Activated CD8-positive, alpha-beta memory T cell treated with anti-CD3 and anti-CD28 coated beads for 4 hours (primary cell): ENCODE data around the gene CDRT15.
"Not testable (repeated sequence)": the region's sequence is repeated elsewhere in the genome, so short reads cannot be mapped to it uniquely, and the experiment has no call there.

Source experiments
- DNase-seq, 2 donors: peaks; one replicate each; pipeline ENCODE4 v3.0.0-alpha.2; 2020; ENCODE audit warnings: low read depth in 2 of 2

The CDRT15 gene

GRCh38 chr17:14207791-14208190 is 28.9 kb downstream of the CDRT15 start:
- no peak for DNase-seq

- no peak for DNase-seq
These were observed 29.8 kb downstream of the CDRT15 start for GRCh38 chr17:14206891-14207290.

GRCh38 chr17:14205992-14206461 is 30.6 kb downstream of the CDRT15 start:
- DNase-seq: peak; percentile 46 to 61

GRCh38 chr17:14205380-14205779 is 31.3 kb downstream of the CDRT15 start:
- no peak for DNase-seq

GRCh38 chr17:14204546-14204945 is 32.1 kb downstream of the CDRT15 start:
- no peak for DNase-seq

GRCh38 chr17:14204084-14204483 is 32.6 kb downstream of the CDRT15 start:
- no peak for DNase-seq

- no peak for DNase-seq
These were observed 33.3 kb downstream of the CDRT15 start for GRCh38 chr17:14203388-14203787.

- no peak for DNase-seq
These were observed 34.1 kb downstream of the CDRT15 start for GRCh38 chr17:14202388-14203166.

- DNase-seq: no peak
These were observed 34.7 kb downstream of the CDRT15 start for GRCh38 chr17:14201988-14202380.

DNA sequence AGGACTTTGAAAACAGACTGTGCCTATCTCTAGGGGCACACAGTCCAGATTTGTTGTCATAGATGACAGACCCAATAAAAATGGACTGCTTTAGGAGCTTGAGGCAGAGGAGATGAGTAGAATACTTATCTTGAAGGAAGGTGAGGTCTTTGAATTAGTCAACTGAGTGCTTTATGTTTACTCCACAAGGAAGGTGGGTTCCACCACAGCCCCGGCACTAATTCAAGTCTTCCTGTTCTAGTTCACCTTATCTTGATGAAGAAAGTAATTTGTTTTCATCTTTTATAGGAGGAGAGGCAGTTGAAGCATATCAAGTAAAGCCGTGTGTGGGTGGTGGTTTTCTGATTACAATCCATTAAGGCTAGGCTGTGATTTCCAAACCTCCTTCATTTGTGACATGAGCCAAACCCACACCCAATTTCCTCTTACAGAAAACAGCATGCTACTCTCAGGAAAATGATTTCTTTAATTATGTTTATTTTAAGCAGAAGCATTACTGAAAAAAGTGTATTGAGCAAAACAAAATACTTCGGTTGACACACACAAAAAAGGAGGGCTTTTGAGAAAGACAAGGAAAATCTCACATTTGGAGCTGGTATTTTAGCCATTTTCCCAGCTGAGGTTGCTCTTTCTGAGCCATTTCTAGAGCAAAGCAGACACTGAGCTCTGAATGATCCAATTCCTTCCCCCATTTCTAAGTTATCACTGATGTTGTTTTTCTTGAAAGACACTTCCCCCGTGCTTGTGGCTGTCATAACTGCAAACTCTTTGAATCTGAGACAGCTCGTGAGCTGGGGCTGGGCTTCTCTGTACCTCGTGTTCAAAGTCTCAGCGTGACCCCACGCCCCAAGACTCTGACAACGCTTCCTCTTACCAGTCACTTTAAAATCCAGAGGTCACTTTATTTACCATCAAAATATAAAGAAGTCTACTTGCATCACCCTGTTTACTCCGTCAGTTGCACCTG is 35.4 kb downstream of the CDRT15 start:
- peak in 1 of 2 donors; percentile 53 for DNase-seq

DNA sequence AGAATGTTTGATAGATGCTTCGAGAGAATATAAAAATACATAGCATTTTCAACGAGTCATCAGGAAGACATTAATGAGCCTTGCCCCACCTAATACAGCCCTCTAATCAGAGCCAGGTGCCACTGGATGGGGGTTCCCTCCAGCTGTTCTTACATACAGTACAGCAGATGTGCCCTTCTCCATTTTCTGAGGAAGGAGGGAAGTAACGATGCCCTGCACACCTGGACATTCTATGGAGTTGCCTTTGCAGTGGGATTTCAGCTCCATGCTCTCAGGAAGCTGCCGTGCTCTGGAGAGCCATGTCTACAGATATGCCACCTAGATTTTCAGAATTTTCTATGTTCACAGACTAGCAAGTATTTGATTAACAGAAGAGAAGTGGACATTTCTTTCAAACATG is 36.3 kb downstream of the CDRT15 start:
- no peak for DNase-seq

GRCh38 chr17:14199601-14200000 is 37.1 kb downstream of the CDRT15 start:
- DNase-seq: no peak

DNA sequence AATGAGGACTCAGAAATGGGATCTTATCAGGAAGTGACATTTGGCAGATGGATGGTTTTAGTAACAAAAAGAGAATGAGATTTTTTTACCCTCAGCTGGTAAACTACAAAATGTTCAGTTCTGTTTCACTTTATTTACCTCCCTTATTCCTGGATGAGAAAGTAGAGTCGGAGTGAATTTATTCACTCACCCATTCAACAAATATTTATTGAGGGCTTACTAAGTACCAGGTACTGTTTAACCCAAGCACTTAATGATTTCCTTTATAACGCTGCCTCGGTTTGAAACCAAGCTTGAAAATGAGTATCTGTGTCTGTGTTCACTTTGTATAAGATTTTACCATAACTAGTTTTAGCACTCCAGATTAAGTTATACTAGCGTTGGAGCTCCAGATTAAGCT is 38.1 kb downstream of the CDRT15 start:
- DNase-seq: no peak

DNA sequence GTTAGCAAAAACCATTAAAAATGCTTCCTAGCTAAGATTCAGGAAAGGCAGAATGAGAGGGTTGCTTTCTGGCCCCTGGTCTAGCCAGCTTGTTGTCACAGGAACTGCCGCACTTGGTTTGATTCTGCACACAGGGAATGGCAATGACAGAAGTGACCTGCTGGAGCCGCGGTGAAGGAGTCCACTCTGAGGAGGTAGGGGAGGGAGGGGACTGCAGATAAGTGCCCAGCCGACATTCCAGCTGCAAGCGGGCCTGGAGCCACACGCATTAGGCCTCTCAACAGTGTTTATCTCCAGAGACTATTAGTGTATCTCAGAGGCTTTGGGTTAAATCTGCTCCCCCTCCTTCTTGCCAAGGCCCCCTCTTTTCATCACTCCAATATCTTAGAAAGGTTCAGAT is 38.6 kb downstream of the CDRT15 start:
- DNase-seq: no peak

DNA sequence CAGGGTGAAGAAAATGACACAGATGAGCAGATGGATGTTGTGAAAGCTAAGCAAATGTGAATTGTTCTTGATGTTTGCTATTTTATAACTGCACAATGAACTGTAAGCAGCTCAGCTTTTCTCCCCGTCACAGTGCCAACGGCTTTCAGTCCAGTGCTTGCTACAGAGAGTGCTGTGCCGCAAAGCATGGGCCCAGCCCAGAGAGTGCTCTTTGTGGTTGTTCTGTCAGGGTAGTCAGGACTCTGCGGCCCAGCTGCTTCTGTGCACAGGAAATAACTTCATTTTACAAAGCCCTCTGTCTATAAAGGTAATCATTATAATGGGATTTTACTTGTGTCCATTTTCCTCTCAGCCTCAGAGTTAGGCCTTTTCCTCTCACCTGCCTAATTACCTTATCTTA is 39.1 kb downstream of the CDRT15 start:
- DNase-seq: no peak

GRCh38 chr17:14197057-14197456 is 39.6 kb downstream of the CDRT15 start:
- no peak for DNase-seq

DNA sequence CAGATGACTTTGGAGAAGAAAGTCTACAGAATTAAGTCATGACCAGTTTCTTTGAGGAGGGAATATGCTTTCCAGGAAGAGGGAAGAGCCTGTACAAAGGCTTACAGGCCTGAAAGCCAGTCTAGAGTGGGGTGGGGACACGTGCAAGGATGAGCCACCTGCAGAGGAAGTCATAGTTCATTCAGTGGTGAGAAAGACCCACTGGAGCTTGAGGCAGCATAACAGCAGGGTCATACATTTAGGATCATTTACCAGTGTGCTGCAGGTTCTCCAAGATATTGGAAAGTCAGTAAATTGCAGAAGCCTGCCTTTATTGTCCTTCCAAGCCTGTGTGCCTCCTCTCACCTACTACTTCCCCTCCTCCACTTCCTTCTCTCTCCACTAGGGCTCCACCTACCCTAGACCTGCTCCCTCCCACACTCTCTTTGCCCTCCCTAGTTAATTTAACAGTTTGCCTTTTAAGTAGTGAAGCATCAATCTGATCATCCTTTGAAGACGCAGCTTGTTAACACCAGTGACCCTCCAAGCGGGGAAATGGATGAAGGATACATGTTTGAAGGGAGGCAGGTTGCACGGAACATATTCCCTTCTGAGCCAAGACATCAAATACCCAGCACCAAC is 40.2 kb downstream of the CDRT15 start:
- DNase-seq: no peak

DNA sequence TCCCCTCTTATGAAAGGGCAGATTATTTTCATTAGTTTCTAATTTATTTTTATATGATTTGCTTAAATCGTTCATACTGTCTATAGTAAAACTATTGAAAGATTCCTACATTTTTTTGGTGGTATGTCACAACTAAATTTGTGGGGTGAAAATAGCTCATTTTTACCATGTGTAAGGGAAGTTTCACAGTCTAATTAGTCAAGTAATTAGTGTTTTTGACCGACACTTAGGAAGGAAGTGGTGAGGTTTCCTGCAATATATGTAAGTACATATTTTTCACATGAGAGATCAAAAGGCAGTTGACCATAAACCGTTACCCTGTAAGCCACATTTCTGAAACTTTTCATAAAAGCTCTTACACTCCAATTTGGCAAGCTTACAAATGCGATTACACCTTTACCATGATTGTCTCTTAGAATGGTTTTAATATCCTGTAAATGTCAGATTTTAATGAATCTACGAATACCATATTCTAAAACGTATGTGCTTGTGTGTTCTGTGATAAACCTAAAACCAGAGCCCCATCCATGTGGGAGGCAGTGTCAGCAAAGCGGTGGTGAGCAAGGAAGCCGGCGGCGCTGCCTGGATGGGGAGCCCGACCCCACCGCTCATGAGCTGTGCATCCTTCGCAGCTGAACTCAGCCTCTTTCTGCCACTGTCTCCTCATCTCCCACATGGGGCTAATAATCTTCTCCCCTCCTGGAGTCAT is 43.9 kb downstream of the CDRT15 start:
- DNase-seq: not testable (repeated sequence)

DNA sequence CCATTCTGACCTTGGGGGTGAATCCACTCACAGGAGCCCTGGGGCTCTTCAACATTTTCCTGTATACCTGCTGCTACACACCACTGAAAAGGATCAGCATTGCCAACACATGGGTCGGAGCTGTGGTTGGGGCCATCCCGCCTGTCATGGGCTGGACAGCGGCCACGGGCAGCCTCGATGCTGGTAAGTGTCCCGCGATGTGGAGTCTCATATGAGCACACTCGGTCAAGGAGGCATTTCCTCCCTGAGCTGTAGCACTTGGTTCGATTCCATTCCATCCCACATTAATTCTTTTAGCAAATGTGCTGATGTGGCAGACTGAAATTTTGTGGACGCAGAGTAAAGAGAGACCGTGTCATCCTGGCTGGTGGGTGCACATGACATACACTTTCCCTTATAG is 44.6 kb downstream of the CDRT15 start:
- DNase-seq: not testable (repeated sequence)

GRCh38 chr17:14191469-14191868 is 45.2 kb downstream of the CDRT15 start:
- DNase-seq: not testable (repeated sequence)

- not testable (repeated sequence) for DNase-seq
These were observed 45.9 kb downstream of the CDRT15 start for GRCh38 chr17:14190774-14191173.
